ENCODE measurements around the gene SERPINB8. TPM values are rescaled to one million over a fixed set of nuclear protein-coding genes. Genes with fewer than 3 reads are reported as not detected.

SERPINB8 gene
- total RNA-seq, 1 donor from 2014 or later = 18.9 TPM

- DNase-seq (ENCODE audit: low spot score) = no peak
Observed at GRCh38 chr18:64011513-64011912, 41.6 kb downstream of the SERPINB8 start.

GRCh38 chr18:64017870-64018269 lies 48.0 kb downstream of the SERPINB8 start:
- no peak for DNase-seq (ENCODE audit: low spot score)

GRCh38 chr18:64019922-64020756 lies 50.3 kb downstream of the SERPINB8 start:
- DNase-seq (ENCODE audit: low spot score) = no peak

- DNase-seq (ENCODE audit: low spot score) = no peak
Observed at GRCh38 chr18:64026350-64026749, 56.5 kb downstream of the SERPINB8 start.

- no peak for DNase-seq (ENCODE audit: low spot score)
Observed at GRCh38 chr18:64027931-64028695, 58.2 kb downstream of the SERPINB8 start.

GRCh38 chr18:64029096-64029495 lies 59.2 kb downstream of the SERPINB8 start:
- no peak for DNase-seq (ENCODE audit: low spot score)

- DNase-seq (ENCODE audit: low spot score) = no peak
Observed at GRCh38 chr18:64031411-64031810, 61.5 kb downstream of the SERPINB8 start.

- DNase-seq (ENCODE audit: low spot score) = no peak
Observed at GRCh38 chr18:64032312-64032711, 62.4 kb downstream of the SERPINB8 start.

GRCh38 chr18:64037812-64038414 lies 68.0 kb downstream of the SERPINB8 start:
- DNase-seq (ENCODE audit: low spot score) = no peak

Other genes with a start within 250 kb of the SERPINB8 start
- not detected for gene SERPINB7, start 194.7 kb upstream of the SERPINB8 start, total RNA-seq
- gene SERPINB2, start 82.4 kb upstream of the SERPINB8 start, total RNA-seq = 6.6 TPM
- gene SERPINB10, start 62.1 kb upstream of the SERPINB8 start, total RNA-seq = not detected
- not detected for gene HMSD, start 20.8 kb upstream of the SERPINB8 start, total RNA-seq
- gene LINC00305, start 179.0 kb downstream of the SERPINB8 start, total RNA-seq = not detected